GM23338 (cell line): ENCODE measurements around the gene PEPD. TPM values are rescaled to one million over a fixed set of nuclear protein-coding genes. Genes with fewer than 3 reads are reported as not detected.

Source experiments
- ATAC-seq: fragments of 200-7000 bp; cut with Tn5 transposase; 3 replicates; pipeline ENCODE4 v1.9.1; 2020
- DNase-seq: peaks from one replicate; pipeline ENCODE4 v3.0.0-alpha.2; 2015; ENCODE audit warnings: low spot score
- H2AFZ ChIP-seq: fragments of 200-600 bp; sonication (generic); 2 replicates; pipeline ENCODE4 v1.8.0; 2016; ENCODE audit warnings: antibody characterized with exemption, mild to moderate bottlenecking, moderate library complexity
- H3F3A ChIP-seq: fragments of 200-600 bp; sonication (generic); replicated peaks from 2 replicates; pipeline ENCODE4 v1.8.0; 2017; ENCODE audit warnings: antibody characterized with exemption, mixed run types, low read depth
- H3K27ac ChIP-seq: fragments of 200-600 bp; sonication (generic); 2 replicates; pipeline ENCODE4 v1.6.1; 2016; ENCODE audit warnings: low read depth
- H3K27me3 ChIP-seq: fragments of 200-600 bp; sonication (generic); 2 replicates; pipeline ENCODE4 v1.8.0; 2016; ENCODE audit warnings: mild to moderate bottlenecking, mixed run types, moderate library complexity; ENCODE audit not compliant: insufficient read depth
- H3K36me3 ChIP-seq: fragments of 200-600 bp; sonication (generic); 2 replicates; pipeline ENCODE4 v1.8.0; 2016; ENCODE audit warnings: mild to moderate bottlenecking; ENCODE audit not compliant: insufficient read depth
- H3K4me1 ChIP-seq: fragments of 200-600 bp; sonication (generic); 2 replicates; pipeline ENCODE4 v1.8.0; 2016; ENCODE audit warnings: mild to moderate bottlenecking, moderate library complexity; ENCODE audit not compliant: insufficient read depth
- H3K4me2 ChIP-seq: fragments of 200-600 bp; sonication (generic); 2 replicates; pipeline ENCODE4 v1.7.1; 2017; ENCODE audit warnings: mixed run types
- H3K4me3 ChIP-seq: fragments of 200-600 bp; sonication (generic); 2 replicates; pipeline ENCODE4 v1.6.1; 2016; ENCODE audit warnings: mixed run types
- H3K79me2 ChIP-seq: fragments of 200-600 bp; sonication (generic); replicated peaks from 2 replicates; pipeline ENCODE4 v1.8.0; 2017; ENCODE audit warnings: mild to moderate bottlenecking; ENCODE audit not compliant: insufficient read depth
- H3K9me2 ChIP-seq: fragments of 200-600 bp; sonication (generic); 2 replicates; pipeline ENCODE4 v1.8.0; 2017; ENCODE audit not compliant: insufficient read depth
- H4K20me1 ChIP-seq: fragments of 200-600 bp; sonication (generic); replicated peaks from 2 replicates; pipeline ENCODE4 v1.8.0; 2017; ENCODE audit warnings: mild to moderate bottlenecking; ENCODE audit not compliant: insufficient read depth
- H3K27ac Mint-ChIP-seq: 2 replicates; pipeline ENCODE4 v1.8.0; 2020; ENCODE audit warnings: inconsistent platforms, mild to moderate bottlenecking, moderate library complexity, mixed read lengths
- H3K27me3 Mint-ChIP-seq: 3 replicates; pipeline ENCODE4 v1.8.0; 2022; ENCODE audit warnings: low read depth, mild to moderate bottlenecking, moderate library complexity, mixed read lengths, inconsistent platforms; ENCODE audit not compliant: insufficient read depth, poor library complexity
- H3K36me3 Mint-ChIP-seq: 3 replicates; pipeline ENCODE4 v1.8.0; 2021; ENCODE audit warnings: low read depth, mild to moderate bottlenecking, inconsistent platforms, moderate library complexity, mixed read lengths
- H3K4me1 Mint-ChIP-seq: 3 replicates; pipeline ENCODE4 v1.8.0; 2020; ENCODE audit warnings: mild to moderate bottlenecking, inconsistent platforms, mixed read lengths
- H3K4me3 Mint-ChIP-seq: 3 replicates; pipeline ENCODE4 v1.8.0; 2021; ENCODE audit warnings: moderate library complexity, mild to moderate bottlenecking, inconsistent platforms, mixed read lengths
- H3K9me3 Mint-ChIP-seq: 3 replicates; pipeline ENCODE4 v1.8.0; 2020; ENCODE audit warnings: moderate library complexity, mild to moderate bottlenecking, inconsistent platforms, mixed read lengths
- CREB1 ChIP-seq: fragments of 250-450 bp; sonication (Bioruptor Pico); IDR thresholded peaks from 2 replicates; pipeline ENCODE4 v1.5.0; 2020; ENCODE audit warnings: low read depth, mild to moderate bottlenecking, moderate library complexity
- EZH2 ChIP-seq: fragments of 200-600 bp; sonication (generic); IDR thresholded peaks from one replicate; pipeline ENCODE4 v1.8.0; 2017; ENCODE audit warnings: antibody characterized with exemption, mild to moderate bottlenecking, low read depth; ENCODE audit not compliant: unreplicated experiment
- EZH2phosphoT487 ChIP-seq: fragments of 200-600 bp; sonication (generic); IDR thresholded peaks from one replicate; pipeline ENCODE4 v1.8.1; 2018; ENCODE audit warnings: antibody characterized with exemption; ENCODE audit not compliant: unreplicated experiment
- JUNB ChIP-seq: IDR thresholded peaks from one replicate; pipeline ENCODE4 v1.6.1; 2016; ENCODE audit warnings: antibody characterized with exemption; ENCODE audit not compliant: unreplicated experiment
- NANOG ChIP-seq: IDR thresholded peaks from 2 replicates; pipeline ENCODE4 v1.6.1; 2016; ENCODE audit warnings: antibody characterized with exemption, borderline replicate concordance
- POLR2AphosphoS5 ChIP-seq: IDR thresholded peaks from 2 replicates; pipeline ENCODE4 v1.6.1; 2016; ENCODE audit warnings: antibody characterized with exemption, low read depth
- STAT1 ChIP-seq: IDR thresholded peaks from one replicate; pipeline ENCODE4 v1.6.1; 2016; ENCODE audit warnings: antibody characterized with exemption; ENCODE audit not compliant: unreplicated experiment
- ZNF114 ChIP-seq: fragments of 250-450 bp; sonication (Bioruptor Pico); IDR thresholded peaks from 2 replicates; pipeline ENCODE4 v1.5.0; 2020; ENCODE audit warnings: mild to moderate bottlenecking, moderate library complexity
- ZNF331 ChIP-seq: fragments of 250-450 bp; sonication (Bioruptor Pico); IDR thresholded peaks from 2 replicates; pipeline ENCODE4 v1.5.0; 2020; ENCODE audit warnings: low read depth, mild to moderate bottlenecking, moderate library complexity
- ZNF462 ChIP-seq: fragments of 250-450 bp; sonication (Bioruptor Pico); IDR thresholded peaks from 2 replicates; pipeline ENCODE4 v1.5.0; 2020; ENCODE audit warnings: mild to moderate bottlenecking, moderate library complexity
- polyA plus RNA-seq: library from polyadenylated mRNA; unstranded; fragments of >200 nt; fragmentation: Nextera tagmentation; extraction: Ambion mirVana; gene quantifications from 2 replicates; pipeline ENCODE4 v1.2.1, GENCODE V29; 2016
- total RNA-seq: library from RNA; depleted of rRNA; stranded (reverse); fragments of >200 nt; shearing (Covaris generic); gene quantifications from 2 replicates; pipeline ENCODE4 v1.2.3, GENCODE V29; 2014
- TF ChIP-seq, protein P1 (sequence below): IDR thresholded peaks from 2 replicates; pipeline ENCODE4 v1.6.1; 2016; ENCODE audit warnings: antibody characterized with exemption
- TF ChIP-seq, protein P2 (sequence below): IDR thresholded peaks from one replicate; pipeline ENCODE4 v1.6.1; 2018; ENCODE audit warnings: antibody characterized with exemption; ENCODE audit not compliant: unreplicated experiment
- TF ChIP-seq, protein P3 (sequence below), 2 experiments: fragments of 200-600 bp in 1 of 2; sonication (generic) in 1 of 2; conservative IDR thresholded peaks; 2 replicates each; pipeline versions ENCODE4 v1.5.1 to v1.6.1; 2016 to 2017; ENCODE audit warnings: antibody characterized with exemption in 2 of 2, low read depth in 2 of 2, mild to moderate bottlenecking in 2 of 2, moderate library complexity in 1 of 2

The PEPD gene
- total and polyA plus RNA-seq, 2 experiments from 2014 or later: 81.7 to 89.2 TPM

GRCh38 chr19:33459222-33460090 lies 62.1 kb downstream of the PEPD start:
- no peaks in the 10 kb centered on the region for H3K36me3 ChIP-seq
- no peak for TF ChIP-seq CREB1 (CRISPR knock-in tag)
- no peak for TF ChIP-seq EZH2phosphoT487
- TF ChIP-seq, protein P1, sequence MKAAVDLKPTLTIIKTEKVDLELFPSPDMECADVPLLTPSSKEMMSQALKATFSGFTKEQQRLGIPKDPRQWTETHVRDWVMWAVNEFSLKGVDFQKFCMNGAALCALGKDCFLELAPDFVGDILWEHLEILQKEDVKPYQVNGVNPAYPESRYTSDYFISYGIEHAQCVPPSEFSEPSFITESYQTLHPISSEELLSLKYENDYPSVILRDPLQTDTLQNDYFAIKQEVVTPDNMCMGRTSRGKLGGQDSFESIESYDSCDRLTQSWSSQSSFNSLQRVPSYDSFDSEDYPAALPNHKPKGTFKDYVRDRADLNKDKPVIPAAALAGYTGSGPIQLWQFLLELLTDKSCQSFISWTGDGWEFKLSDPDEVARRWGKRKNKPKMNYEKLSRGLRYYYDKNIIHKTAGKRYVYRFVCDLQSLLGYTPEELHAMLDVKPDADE: no peak
- no peak for TF ChIP-seq POLR2AphosphoS5
- TF ChIP-seq, protein P2, sequence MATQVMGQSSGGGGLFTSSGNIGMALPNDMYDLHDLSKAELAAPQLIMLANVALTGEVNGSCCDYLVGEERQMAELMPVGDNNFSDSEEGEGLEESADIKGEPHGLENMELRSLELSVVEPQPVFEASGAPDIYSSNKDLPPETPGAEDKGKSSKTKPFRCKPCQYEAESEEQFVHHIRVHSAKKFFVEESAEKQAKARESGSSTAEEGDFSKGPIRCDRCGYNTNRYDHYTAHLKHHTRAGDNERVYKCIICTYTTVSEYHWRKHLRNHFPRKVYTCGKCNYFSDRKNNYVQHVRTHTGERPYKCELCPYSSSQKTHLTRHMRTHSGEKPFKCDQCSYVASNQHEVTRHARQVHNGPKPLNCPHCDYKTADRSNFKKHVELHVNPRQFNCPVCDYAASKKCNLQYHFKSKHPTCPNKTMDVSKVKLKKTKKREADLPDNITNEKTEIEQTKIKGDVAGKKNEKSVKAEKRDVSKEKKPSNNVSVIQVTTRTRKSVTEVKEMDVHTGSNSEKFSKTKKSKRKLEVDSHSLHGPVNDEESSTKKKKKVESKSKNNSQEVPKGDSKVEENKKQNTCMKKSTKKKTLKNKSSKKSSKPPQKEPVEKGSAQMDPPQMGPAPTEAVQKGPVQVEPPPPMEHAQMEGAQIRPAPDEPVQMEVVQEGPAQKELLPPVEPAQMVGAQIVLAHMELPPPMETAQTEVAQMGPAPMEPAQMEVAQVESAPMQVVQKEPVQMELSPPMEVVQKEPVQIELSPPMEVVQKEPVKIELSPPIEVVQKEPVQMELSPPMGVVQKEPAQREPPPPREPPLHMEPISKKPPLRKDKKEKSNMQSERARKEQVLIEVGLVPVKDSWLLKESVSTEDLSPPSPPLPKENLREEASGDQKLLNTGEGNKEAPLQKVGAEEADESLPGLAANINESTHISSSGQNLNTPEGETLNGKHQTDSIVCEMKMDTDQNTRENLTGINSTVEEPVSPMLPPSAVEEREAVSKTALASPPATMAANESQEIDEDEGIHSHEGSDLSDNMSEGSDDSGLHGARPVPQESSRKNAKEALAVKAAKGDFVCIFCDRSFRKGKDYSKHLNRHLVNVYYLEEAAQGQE: no peak
- TF ChIP-seq ZNF462 (CRISPR knock-in tag): no peak
- TF ChIP-seq ZNF114: no peak
- TF ChIP-seq, protein P3, sequence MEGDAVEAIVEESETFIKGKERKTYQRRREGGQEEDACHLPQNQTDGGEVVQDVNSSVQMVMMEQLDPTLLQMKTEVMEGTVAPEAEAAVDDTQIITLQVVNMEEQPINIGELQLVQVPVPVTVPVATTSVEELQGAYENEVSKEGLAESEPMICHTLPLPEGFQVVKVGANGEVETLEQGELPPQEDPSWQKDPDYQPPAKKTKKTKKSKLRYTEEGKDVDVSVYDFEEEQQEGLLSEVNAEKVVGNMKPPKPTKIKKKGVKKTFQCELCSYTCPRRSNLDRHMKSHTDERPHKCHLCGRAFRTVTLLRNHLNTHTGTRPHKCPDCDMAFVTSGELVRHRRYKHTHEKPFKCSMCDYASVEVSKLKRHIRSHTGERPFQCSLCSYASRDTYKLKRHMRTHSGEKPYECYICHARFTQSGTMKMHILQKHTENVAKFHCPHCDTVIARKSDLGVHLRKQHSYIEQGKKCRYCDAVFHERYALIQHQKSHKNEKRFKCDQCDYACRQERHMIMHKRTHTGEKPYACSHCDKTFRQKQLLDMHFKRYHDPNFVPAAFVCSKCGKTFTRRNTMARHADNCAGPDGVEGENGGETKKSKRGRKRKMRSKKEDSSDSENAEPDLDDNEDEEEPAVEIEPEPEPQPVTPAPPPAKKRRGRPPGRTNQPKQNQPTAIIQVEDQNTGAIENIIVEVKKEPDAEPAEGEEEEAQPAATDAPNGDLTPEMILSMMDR (conservative IDR thresholded peaks at IDR 0.05; ENCODE audit: low read depth in 2 of 2): no peak
- TF ChIP-seq JUNB: no peak
- TF ChIP-seq NANOG: no peak
- no peak for TF ChIP-seq EZH2
- TF ChIP-seq STAT1: no peak
- no peak for TF ChIP-seq ZNF331 (CRISPR knock-in tag)
- H3K79me2 ChIP-seq: no peaks in the 10 kb centered on the region
- Mint-ChIP-seq H3K36me3 (peaks cover 4% of the 10 kb centered on the region; the same call in 1 of the 3 replicates), H3K4me3 (no peak overlapping the region), H3K27me3 (no peaks in the 10 kb centered on the region), H3K4me1 (no peaks in the 10 kb centered on the region), H3K9me3 (no peaks in the 10 kb centered on the region), H3K27ac (no peak overlapping the region; the same call in 1 of the 2 replicates)
- no peak overlapping the region for H2AFZ ChIP-seq
- no peaks in the 10 kb centered on the region for H3K27me3 ChIP-seq
- no peaks in the 10 kb centered on the region for H3K4me1 ChIP-seq
- H4K20me1 ChIP-seq: no peaks in the 10 kb centered on the region; the same call in 1 of the 2 replicates
- H3K4me3 ChIP-seq: no peak overlapping the region
- no peak for DNase-seq
- no peak for ATAC-seq
- no peak overlapping the region for H3K27ac ChIP-seq
- H3F3A ChIP-seq: no peaks in the 10 kb centered on the region
- no peak overlapping the region for H3K4me2 ChIP-seq
- no peaks in the 10 kb centered on the region for H3K9me2 ChIP-seq
